HUES6 (cell line): Measurements from ENCODE around the gene SIPA1L3.

Source experiments
- H3K27ac ChIP-seq: 2 replicates; pipeline ENCODE4 v1.7.0; 2013; ENCODE audit warnings: low read depth, mild to moderate bottlenecking, low read length, inconsistent platforms
- H3K27me3 ChIP-seq: 2 replicates; pipeline ENCODE4 v1.6.1; 2013; ENCODE audit warnings: low read length; ENCODE audit not compliant: control insufficient read depth, insufficient read depth
- H3K36me3 ChIP-seq: 2 replicates; pipeline ENCODE4 v1.6.1; 2013; ENCODE audit warnings: low read length; ENCODE audit not compliant: control insufficient read depth, insufficient read depth
- H3K4me1 ChIP-seq: 2 replicates; pipeline ENCODE4 v1.6.1; 2013; ENCODE audit warnings: low read length; ENCODE audit not compliant: control insufficient read depth, insufficient read depth
- H3K4me3 ChIP-seq: 2 replicates; pipeline ENCODE4 v1.5.1; 2013; ENCODE audit warnings: low read depth, low read length
- H3K9ac ChIP-seq: one replicate; pipeline ENCODE4 v1.6.1; 2013; ENCODE audit warnings: mild to moderate bottlenecking, low read length
- H3K9me3 ChIP-seq: 2 replicates; pipeline ENCODE4 v1.6.1; 2013; ENCODE audit warnings: low read depth, low read length; ENCODE audit not compliant: control insufficient read depth, insufficient read depth

SIPA1L3 gene

GRCh38 chr19:37932985-37933936, 26.3 kb downstream of the SIPA1L3 start:
- H3K27ac ChIP-seq = peak overlapping the region; percentile 71; the same call in 1 of the 2 replicates
- peaks cover 40% of the 10 kb centered on the region for H3K4me1 ChIP-seq
- no peaks in the 10 kb centered on the region for H3K27me3 ChIP-seq
- H3K4me3 ChIP-seq = peak overlapping the region; percentile 38; the same call in 1 of the 2 replicates
- H3K9ac ChIP-seq = peak overlapping the region; percentile 80
- peaks cover 29% of the 10 kb centered on the region for H3K9me3 ChIP-seq
- peaks cover 14% of the 10 kb centered on the region for H3K36me3 ChIP-seq

- Histone ChIP-seq H3K27ac (no peak overlapping the region), H3K4me3 (no peak overlapping the region), H3K27me3 (no peaks in the 10 kb centered on the region), H3K9me3 (peaks cover 34% of the 10 kb centered on the region), H3K36me3 (peaks cover 16% of the 10 kb centered on the region), H3K9ac (no peak overlapping the region), H3K4me1 (peaks cover 34% of the 10 kb centered on the region)
Observed at GRCh38 chr19:37933937-37934358, 26.9 kb downstream of the SIPA1L3 start.

GRCh38 chr19:37935341-37935740, 28.3 kb downstream of the SIPA1L3 start:
- Histone ChIP-seq H3K9ac (no peak overlapping the region), H3K27me3 (no peaks in the 10 kb centered on the region), H3K4me3 (no peak overlapping the region), H3K36me3 (peaks cover 17% of the 10 kb centered on the region), H3K27ac (no peak overlapping the region), H3K4me1 (peaks cover 27% of the 10 kb centered on the region), H3K9me3 (peaks cover 34% of the 10 kb centered on the region)

- peaks cover 17% of the 10 kb centered on the region for H3K36me3 ChIP-seq
- no peak overlapping the region for H3K9ac ChIP-seq
- no peak overlapping the region for H3K27ac ChIP-seq
- no peak overlapping the region for H3K4me3 ChIP-seq
- peaks cover 34% of the 10 kb centered on the region for H3K9me3 ChIP-seq
- H3K27me3 ChIP-seq = no peaks in the 10 kb centered on the region
- H3K4me1 ChIP-seq = peaks cover 24% of the 10 kb centered on the region
Observed at GRCh38 chr19:37936166-37936565, 29.2 kb downstream of the SIPA1L3 start.

GRCh38 chr19:37936886-37937285, 29.9 kb downstream of the SIPA1L3 start:
- H3K36me3 ChIP-seq = peaks cover 17% of the 10 kb centered on the region
- H3K9me3 ChIP-seq = peaks cover 34% of the 10 kb centered on the region
- H3K27me3 ChIP-seq = no peaks in the 10 kb centered on the region
- no peak overlapping the region for H3K27ac ChIP-seq
- no peak overlapping the region for H3K4me3 ChIP-seq
- no peak overlapping the region for H3K9ac ChIP-seq
- peaks cover 20% of the 10 kb centered on the region for H3K4me1 ChIP-seq

- peaks cover 34% of the 10 kb centered on the region for H3K9me3 ChIP-seq
- H3K4me1 ChIP-seq = peaks cover 7% of the 10 kb centered on the region
- H3K9ac ChIP-seq = no peak overlapping the region
- H3K36me3 ChIP-seq = peaks cover 17% of the 10 kb centered on the region
- H3K27ac ChIP-seq = no peak overlapping the region
- H3K4me3 ChIP-seq = no peak overlapping the region
- H3K27me3 ChIP-seq = no peaks in the 10 kb centered on the region
Observed at GRCh38 chr19:37938353-37938752, 31.3 kb downstream of the SIPA1L3 start.

GRCh38 chr19:37941782-37942515, 34.9 kb downstream of the SIPA1L3 start:
- no peaks in the 10 kb centered on the region; the same call in 1 of the 2 replicates for H3K4me1 ChIP-seq
- peaks cover 6% of the 10 kb centered on the region for H3K36me3 ChIP-seq
- H3K27ac ChIP-seq = no peak overlapping the region
- H3K9me3 ChIP-seq = peaks cover 10% of the 10 kb centered on the region; the same call in 1 of the 2 replicates
- H3K9ac ChIP-seq = no peak overlapping the region
- H3K27me3 ChIP-seq = no peaks in the 10 kb centered on the region
- H3K4me3 ChIP-seq = no peak overlapping the region

- no peaks in the 10 kb centered on the region for H3K27me3 ChIP-seq
- peaks cover 6% of the 10 kb centered on the region for H3K36me3 ChIP-seq
- H3K9me3 ChIP-seq = peaks cover 8% of the 10 kb centered on the region; the same call in 1 of the 2 replicates
- H3K4me1 ChIP-seq = no peaks in the 10 kb centered on the region; the same call in 1 of the 2 replicates
- no peak overlapping the region for H3K27ac ChIP-seq
- no peak overlapping the region for H3K4me3 ChIP-seq
- H3K9ac ChIP-seq = no peak overlapping the region
Observed at GRCh38 chr19:37942516-37942902, 35.5 kb downstream of the SIPA1L3 start.

- Histone ChIP-seq H3K4me1 (no peaks in the 10 kb centered on the region; the same call in 1 of the 2 replicates), H3K9me3 (peaks cover 3% of the 10 kb centered on the region; the same call in 1 of the 2 replicates), H3K27ac (no peak overlapping the region), H3K4me3 (no peak overlapping the region), H3K27me3 (no peaks in the 10 kb centered on the region), H3K9ac (no peak overlapping the region), H3K36me3 (peaks cover 3% of the 10 kb centered on the region; the same call in 1 of the 2 replicates)
Observed at GRCh38 chr19:37943480-37943879, 36.5 kb downstream of the SIPA1L3 start.

GRCh38 chr19:37946132-37946531, 39.1 kb downstream of the SIPA1L3 start:
- H3K27me3 ChIP-seq = no peaks in the 10 kb centered on the region
- H3K9me3 ChIP-seq = no peaks in the 10 kb centered on the region
- no peak overlapping the region for H3K9ac ChIP-seq
- no peaks in the 10 kb centered on the region; the same call in 1 of the 2 replicates for H3K36me3 ChIP-seq
- no peaks in the 10 kb centered on the region; the same call in 1 of the 2 replicates for H3K4me1 ChIP-seq
- H3K27ac ChIP-seq = no peak overlapping the region
- H3K4me3 ChIP-seq = no peak overlapping the region
